Measurements from ENCODE around the gene MED27.

DNA sequence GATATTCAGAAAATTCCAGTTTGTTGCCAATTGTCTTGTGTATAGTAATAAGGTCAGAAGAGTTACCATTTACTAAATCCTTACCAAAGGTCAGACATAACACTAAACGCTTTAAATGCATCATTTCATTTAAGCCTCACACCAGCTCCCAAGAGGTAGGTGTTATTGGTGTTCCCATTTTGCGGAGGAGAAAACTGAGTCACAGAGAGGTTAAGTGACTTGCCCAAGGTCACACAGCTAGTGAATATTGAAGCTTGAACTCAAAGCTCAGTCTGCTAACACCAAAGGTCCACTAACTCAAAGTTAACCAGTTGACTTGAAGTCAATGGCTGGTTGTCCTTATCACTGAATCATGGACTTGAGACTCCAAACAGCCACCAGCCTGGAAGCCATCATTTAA lies 41.4 kb upstream of the MED27 start:
- TF ChIP-seq, protein P1, sequence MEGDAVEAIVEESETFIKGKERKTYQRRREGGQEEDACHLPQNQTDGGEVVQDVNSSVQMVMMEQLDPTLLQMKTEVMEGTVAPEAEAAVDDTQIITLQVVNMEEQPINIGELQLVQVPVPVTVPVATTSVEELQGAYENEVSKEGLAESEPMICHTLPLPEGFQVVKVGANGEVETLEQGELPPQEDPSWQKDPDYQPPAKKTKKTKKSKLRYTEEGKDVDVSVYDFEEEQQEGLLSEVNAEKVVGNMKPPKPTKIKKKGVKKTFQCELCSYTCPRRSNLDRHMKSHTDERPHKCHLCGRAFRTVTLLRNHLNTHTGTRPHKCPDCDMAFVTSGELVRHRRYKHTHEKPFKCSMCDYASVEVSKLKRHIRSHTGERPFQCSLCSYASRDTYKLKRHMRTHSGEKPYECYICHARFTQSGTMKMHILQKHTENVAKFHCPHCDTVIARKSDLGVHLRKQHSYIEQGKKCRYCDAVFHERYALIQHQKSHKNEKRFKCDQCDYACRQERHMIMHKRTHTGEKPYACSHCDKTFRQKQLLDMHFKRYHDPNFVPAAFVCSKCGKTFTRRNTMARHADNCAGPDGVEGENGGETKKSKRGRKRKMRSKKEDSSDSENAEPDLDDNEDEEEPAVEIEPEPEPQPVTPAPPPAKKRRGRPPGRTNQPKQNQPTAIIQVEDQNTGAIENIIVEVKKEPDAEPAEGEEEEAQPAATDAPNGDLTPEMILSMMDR (IDR thresholded peaks at IDR 0.05; ENCODE audit: borderline replicate concordance, extremely low read depth, low read length, poor library complexity, severe bottlenecking) = no peak
- TF ChIP-seq EZH2 (IDR thresholded peaks at IDR 0.05; ENCODE audit: borderline replicate concordance, low read depth, low read length, severe bottlenecking) = no peak

Data from DND-41 (cell line).